ENCODE data around the gene NUP62. TPM values are rescaled to one million over a fixed set of nuclear protein-coding genes. Genes with fewer than 3 reads are reported as not detected.
"Not testable (repeated sequence)": the region's sequence is repeated elsewhere in the genome, so short reads cannot be mapped to it uniquely, and the experiment has no call there.

Gene NUP62
- 100 to 1,000 TPM in 1 of 12 donors, 10 to 100 TPM in 11; 43.9 to 530 (median 54.9) TPM for polyA plus RNA-seq (ENCODE audit: insufficient read length in 12 of 12)
- long read RNA-seq, donor 1, transcript NUP62-201 (3 exons, 2,870 nt) = major isoform, 9 of 21 reads
- long read RNA-seq, donor 1, transcript NUP62-202 (2 exons, 3,479 nt) = minor isoform, 5 of 21 reads
- long read RNA-seq, donor 1, partial matches to known transcripts = 0 of 21 reads
- long read RNA-seq, donor 1, other reads (novel, unspliced or antisense) = 0 of 21 reads
- long read RNA-seq, donor 2, transcript NUP62-202 (2 exons, 3,479 nt) = major isoform, 9 of 18 reads
- long read RNA-seq, donor 2, partial matches to known transcripts = 0 of 18 reads
- long read RNA-seq, donor 2, other reads (novel, unspliced or antisense) = 0 of 18 reads
- long read RNA-seq, donor 3, transcript NUP62-202 (2 exons, 3,479 nt) = major isoform, 5 of 8 reads
- long read RNA-seq, donor 3, partial matches to known transcripts = 0 of 8 reads
- long read RNA-seq, donor 3, other reads (novel, unspliced or antisense) = 0 of 8 reads
- long read RNA-seq, donor 4, partial matches to known transcripts = 0 of 6 reads
- long read RNA-seq, donor 4, other reads (novel, unspliced or antisense) = 0 of 6 reads
- long read RNA-seq, donor 5, transcript NUP62-202 (2 exons, 3,479 nt) = major isoform, 17 of 57 reads
- long read RNA-seq, donor 5, transcript NUP62-211 (3 exons, 2,053 nt) = minor isoform, 8 of 57 reads
- long read RNA-seq, donor 5, transcript NUP62-201 (3 exons, 2,870 nt) = minor isoform, 6 of 57 reads
- long read RNA-seq, donor 5, partial matches to known transcripts = 21 of 57 reads
- long read RNA-seq, donor 5, other reads (novel, unspliced or antisense) = 0 of 57 reads
- long read RNA-seq, donor 6, partial matches to known transcripts = 0 of 7 reads
- long read RNA-seq, donor 6, other reads (novel, unspliced or antisense) = 0 of 7 reads
- long read RNA-seq, donor 7, partial matches to known transcripts = 0 of 7 reads
- long read RNA-seq, donor 7, other reads (novel, unspliced or antisense) = 0 of 7 reads
- long read RNA-seq, donor 8, transcript NUP62-202 (2 exons, 3,479 nt) = major isoform, 11 of 21 reads
- long read RNA-seq, donor 8, partial matches to known transcripts = 0 of 21 reads
- long read RNA-seq, donor 8, other reads (novel, unspliced or antisense) = 0 of 21 reads
- long read RNA-seq, donor 9, transcript NUP62-211 (3 exons, 2,053 nt) = major isoform, 5 of 14 reads
- long read RNA-seq, donor 9, partial matches to known transcripts = 0 of 14 reads
- long read RNA-seq, donor 9, other reads (novel, unspliced or antisense) = 0 of 14 reads
- long read RNA-seq, donor 10, transcript NUP62-202 (2 exons, 3,479 nt) = major isoform, 7 of 15 reads
- long read RNA-seq, donor 10, partial matches to known transcripts = 0 of 15 reads
- long read RNA-seq, donor 10, other reads (novel, unspliced or antisense) = 0 of 15 reads
- long read RNA-seq, donor 11, transcript NUP62-202 (2 exons, 3,479 nt) = major isoform, 9 of 17 reads
- long read RNA-seq, donor 11, partial matches to known transcripts = 0 of 17 reads
- long read RNA-seq, donor 11, other reads (novel, unspliced or antisense) = 0 of 17 reads

DNA sequence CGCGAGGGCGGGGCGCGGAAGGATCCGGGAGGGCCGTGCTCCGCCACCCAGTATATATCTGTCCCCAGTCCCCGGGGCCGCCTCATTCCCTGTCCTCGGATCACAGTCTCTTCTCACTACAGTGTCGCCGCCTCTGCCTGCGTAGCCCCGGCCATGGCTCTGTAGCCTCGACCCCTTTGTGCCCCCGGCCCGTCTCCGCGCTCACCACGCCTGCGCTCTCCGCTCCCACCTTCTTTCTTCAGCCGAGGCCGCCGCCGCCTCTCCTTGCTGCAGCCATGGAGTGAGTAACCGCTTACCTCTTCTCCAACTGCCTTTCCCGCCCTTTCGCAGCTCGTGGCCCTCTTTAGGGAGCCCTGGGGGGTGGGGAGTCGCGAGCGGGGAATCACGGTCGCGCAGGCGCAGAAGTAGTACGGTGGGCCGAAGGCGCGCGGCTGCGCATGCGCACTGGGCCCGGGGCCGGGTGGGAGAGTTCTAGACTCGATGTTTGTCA is at the start of gene NUP62, which contains the start of gene ATF5:
Gene NUP62 (minus strand): TSS at position 384 of the 490 bp plus-strand sequence. CDS start 19,697 bp downstream, outside the sequence.
Gene ATF5 (plus strand): TSS at position 85 of the 490 bp plus-strand sequence. CDS start 1,646 bp downstream, outside the sequence.
- peak; percentile 96 for DNase-seq

DNA sequence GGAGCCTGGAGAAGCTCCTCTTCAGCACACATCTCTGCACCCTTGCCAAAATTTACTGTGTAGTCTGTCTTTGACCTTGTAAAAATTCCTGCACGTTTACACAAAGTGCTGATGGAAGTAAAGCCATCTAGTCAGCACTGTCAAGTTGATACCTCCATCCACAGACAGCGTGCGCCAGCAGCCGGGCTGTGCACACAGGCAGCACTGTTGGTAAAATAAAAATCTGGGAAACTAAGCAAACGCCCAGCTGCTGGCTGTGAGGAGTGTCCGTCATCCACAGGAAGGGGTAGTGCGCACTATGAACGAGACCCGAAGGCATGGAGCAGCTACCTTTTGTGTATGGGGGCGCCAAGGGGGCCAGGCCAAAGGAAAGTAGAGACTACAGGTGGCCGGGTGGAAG is 49.0 kb upstream of the NUP62 start:
- no peak for DNase-seq

- DNase-seq = no peak
Observed at GRCh38 chr19:49977881-49978280, 48.6 kb upstream of the NUP62 start.

- no peak for DNase-seq
Observed at GRCh38 chr19:49977076-49977475, 47.8 kb upstream of the NUP62 start.

GRCh38 chr19:49976496-49976895 is 47.2 kb upstream of the NUP62 start:
- no peak for DNase-seq

GRCh38 chr19:49975051-49975450 is 45.7 kb upstream of the NUP62 start:
- DNase-seq = no peak

GRCh38 chr19:49973987-49974386 is 44.7 kb upstream of the NUP62 start:
- DNase-seq = peak; percentile 13

DNA sequence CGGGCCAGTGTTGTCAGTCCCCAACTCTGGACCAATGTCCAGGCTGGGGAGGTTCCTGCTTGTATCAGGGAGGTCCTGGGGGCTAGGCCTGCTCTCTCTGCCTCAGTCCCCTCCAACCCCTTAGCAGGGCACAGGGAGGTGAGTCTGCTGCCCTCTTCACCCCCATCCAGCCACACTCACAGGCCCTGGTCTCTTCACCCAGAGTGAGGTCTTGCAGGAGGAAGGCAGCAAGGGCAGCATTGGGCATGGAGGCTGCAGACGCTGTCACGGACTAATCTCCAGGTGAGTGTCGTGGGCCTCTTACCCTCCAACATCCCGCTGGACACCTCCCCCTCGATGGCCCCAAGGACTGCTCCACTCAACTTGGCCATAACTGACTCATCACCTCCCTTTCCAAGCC is 43.5 kb upstream of the NUP62 start:
- no peak for DNase-seq

DNA sequence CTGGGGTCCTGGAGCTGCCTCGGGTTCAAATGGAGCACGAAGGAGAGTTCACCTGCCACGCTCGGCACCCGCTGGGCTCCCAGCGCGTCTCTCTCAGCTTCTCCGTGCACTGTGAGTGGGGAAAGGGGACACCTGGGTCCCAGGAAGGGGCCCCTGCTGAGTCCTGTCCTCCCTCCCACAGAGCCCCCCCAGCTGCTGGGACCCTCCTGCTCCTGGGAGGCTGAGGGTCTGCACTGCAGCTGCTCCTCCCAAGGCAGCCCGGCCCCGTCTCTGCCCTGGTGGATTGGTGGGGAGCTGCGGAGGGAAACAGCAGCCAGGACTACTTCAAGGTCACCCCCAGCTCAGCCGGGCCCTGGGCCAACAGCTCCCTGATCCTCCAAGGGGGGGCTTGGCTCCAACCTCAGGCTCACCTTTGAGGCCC is 42.7 kb upstream of the NUP62 start:
- no peak for DNase-seq

GRCh38 chr19:49969355-49969754 is 40.1 kb upstream of the NUP62 start:
- not testable (repeated sequence) for DNase-seq

DNA sequence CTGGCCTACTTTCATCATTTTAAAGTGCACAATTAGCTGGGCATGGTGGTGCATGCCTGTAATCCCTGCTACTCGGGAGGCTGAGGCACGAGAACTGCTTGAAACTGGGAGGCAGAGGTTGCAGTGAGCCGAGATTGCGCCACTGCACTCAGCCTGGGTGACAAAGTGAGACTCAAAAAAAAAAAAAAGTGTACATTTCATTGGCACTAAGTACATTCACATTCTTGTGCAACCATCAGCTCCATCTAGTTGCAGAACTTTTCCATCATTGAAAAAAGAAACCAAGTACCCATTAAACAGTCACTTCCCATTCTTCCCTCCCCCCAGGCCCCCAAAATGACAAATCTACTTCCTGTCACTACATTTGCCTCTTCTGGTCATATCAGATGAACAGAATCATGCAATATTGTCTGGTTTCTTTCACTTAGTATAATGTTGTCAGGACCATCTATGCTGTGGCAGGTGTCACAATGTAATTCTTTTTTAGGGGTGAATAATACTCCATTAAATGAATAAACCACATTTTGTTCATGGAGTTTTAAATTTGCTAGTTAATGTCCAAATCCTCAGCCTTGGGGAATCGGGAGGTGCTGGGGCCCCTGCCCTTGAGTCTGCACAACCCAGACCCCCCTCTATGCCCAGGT is 39.1 kb upstream of the NUP62 start:
- no peak for DNase-seq

DNA sequence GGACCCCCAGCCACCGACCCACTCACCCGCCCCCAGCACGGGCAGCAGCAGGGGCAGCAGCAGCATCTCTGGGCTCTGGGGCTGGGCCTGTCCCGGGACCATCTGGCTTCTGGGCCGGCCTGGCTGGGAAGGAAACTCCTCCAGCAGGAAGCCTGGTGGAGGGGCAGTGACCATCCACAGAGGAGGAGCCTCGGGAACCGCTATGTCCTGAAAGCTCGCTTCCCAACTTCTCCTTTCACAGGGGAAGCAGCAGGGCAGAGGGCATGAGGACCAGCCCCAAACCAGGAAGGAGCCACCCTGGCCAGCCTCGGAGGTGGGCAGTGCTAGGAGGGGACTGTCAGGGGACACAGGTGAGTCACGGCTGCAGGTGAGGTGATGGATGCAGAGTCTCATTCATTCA is 31.7 kb upstream of the NUP62 start, which contains the start of gene SIGLEC11:
Gene SIGLEC11 (minus strand): TSS at position 193 of the 400 bp plus-strand sequence. CDS start 91 bp downstream, at position 102.
- DNase-seq = not testable (repeated sequence)

- not testable (repeated sequence) for DNase-seq
Observed at GRCh38 chr19:49959892-49960291, 30.6 kb upstream of the NUP62 start.

DNA sequence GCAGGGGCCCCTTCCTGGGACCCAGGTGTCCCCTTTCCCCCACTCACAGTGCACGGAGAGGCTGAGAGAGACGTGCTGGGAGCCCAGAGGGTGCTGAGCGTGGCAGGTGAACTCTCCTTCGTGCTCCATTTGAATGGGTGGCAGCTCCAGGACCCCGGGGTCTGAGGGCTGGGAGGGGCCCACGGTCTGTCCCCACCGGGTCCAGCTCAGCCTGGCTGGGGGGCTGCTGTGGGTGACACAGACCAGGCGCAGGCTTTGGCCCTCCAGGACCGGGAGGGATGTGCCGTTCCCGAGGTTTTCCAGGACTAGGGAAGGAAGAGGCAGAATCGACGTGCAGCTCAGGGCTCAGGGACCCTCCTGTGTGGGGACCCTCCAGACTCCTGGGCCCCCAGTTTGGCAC is 29.3 kb upstream of the NUP62 start:
- DNase-seq = not testable (repeated sequence)

DNA sequence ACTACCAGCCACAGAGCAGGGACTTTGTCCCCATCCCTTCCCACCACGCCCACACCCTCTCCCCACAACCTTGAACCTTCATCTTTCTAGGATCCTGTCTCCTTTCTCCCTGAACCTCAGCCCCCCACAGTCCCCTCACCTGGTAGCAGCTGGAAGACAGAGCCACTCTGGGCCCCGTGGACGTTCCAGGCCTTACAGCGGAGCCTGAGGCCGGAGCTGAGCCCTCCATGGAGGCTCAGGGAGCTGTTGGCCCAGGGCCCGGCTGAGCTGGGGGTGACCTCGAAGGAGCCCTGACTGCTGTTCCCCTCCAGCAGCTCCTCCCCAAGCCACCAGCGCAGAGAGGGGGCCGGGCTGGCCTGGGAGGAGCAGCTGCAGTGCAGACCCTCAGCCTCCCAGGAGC is 28.8 kb upstream of the NUP62 start:
- not testable (repeated sequence) for DNase-seq

DNA sequence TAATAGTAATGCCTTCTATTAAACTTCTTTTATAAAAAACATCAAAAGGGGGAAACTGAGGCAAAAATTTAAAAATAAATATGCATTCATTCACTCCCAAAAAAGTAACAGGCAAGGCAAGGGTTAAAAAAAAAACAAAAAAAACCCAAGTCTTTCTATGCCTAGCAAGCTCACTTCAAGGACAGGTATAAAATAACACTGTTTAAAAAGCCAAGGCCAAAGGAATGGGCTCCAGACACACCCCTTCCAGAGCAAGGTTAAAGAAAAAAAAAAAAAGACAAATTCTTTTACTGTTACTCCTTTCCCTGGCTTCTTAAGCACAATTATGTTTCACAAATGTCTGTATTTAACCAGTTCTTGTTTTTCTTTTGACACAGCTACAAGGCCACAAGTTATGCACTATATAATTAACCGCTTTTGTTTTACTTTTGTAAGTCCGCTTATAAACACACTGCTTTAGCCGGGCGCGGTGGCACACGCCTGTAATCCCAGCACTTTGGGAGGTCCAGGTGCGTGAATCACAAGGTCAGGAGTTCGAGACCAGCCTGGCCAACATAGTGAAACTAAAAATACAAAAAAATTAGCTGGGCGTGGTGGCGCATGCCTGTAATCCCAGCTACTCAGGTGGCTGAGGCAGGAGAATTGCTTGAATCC is 28.1 kb upstream of the NUP62 start:
- no peak for DNase-seq

DNA sequence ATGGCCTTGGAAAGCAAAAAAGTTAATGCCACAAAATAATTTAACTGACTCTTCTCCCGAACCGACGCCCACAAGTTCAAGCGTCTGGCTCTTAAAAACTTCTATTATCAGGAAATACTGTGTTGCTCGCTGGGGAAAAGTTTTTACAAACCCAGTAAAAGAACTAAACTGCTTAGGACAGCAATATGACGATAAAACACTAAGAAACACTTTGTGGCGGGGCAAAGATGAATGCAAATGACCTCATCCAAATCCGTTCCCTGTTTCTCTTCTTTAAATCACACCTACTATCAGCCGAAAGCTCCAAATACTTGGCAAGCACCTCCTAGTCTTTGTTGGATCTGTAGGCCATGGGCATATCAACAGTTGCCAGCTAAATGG is 26.8 kb upstream of the NUP62 start:
- no peak for DNase-seq

DNA sequence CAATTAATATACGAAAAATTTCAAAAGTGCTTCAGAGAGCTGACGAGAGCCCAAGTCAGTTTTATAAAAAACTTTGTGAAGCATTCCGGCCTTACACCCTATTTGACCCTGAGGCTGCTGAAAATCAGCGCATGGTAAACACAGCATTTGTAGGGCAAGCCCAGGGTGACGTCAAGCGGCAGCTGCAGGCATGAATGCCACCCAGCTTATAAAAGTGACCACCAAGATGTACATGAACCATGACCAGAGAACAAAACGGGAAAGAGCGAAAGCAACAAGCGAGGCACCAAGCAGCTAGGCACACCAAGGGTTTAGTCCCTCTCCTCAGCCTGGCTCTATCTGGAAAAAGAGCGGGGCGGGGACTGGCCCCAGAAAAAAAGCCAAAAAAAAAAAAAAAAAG is 25.6 kb upstream of the NUP62 start:
- DNase-seq = peak; percentile 20

- DNase-seq = peak; percentile 46
Observed at GRCh38 chr19:49954092-49954829, 25.0 kb upstream of the NUP62 start.
